HepG2 (cell line): Measurements from ENCODE around the gene TLE2. TPM values are rescaled to one million over a fixed set of nuclear protein-coding genes. Genes with fewer than 3 reads are reported as not detected.

Experiments used
- ATAC-seq: fragments of 200-7000 bp; cut with Tn5 transposase; 3 replicates; pipeline ENCODE4 v1.9.1; 2020; ENCODE audit warnings: mild to moderate bottlenecking, moderate library complexity
- BruUV-seq: library from RNA; stranded (reverse); fragments of 400-500 nt; replicated peaks from 2 replicates; lab custom pipeline; 2021; lab: Mats Ljungman, UMichigan
- CTCF ChIA-PET: fragments of 300-600 bp; formaldehyde crosslinking; extraction: SDS; loops from one replicate; lab custom pipeline; 2021; ENCODE audit warnings: low total read pairs, inconsistent platforms, low intra/inter-chr PET ratio; lab: Yijun Ruan, JAX
- POLR2A ChIA-PET: fragments of 350-600 bp; sonication (Branson Sonifier 250); formaldehyde crosslinking; loops from one replicate; lab custom pipeline; 2020; ENCODE audit warnings: antibody characterized with exemption, inconsistent platforms; lab: Yijun Ruan, JAX
- DNase-seq: peaks from one replicate; pipeline ENCODE4 v3.0.0-alpha.2; 2015; ENCODE audit warnings: low spot score
- FAIRE-seq: peaks from 3 replicates; lab custom pipeline; 2011; peaks lifted over from hg19 to GRCh38; lab: Jason Lieb, UNC
- H2AFZ ChIP-seq: one replicate; pipeline ENCODE4 v1.6.1; 2011; ENCODE audit warnings: low read length, inconsistent platforms
- H3K27ac ChIP-seq: fragments of 300-600 bp; 3 replicates; pipeline ENCODE4 v1.8.0; 2011; ENCODE audit warnings: mixed run types, mild to moderate bottlenecking, mixed read lengths, low read length, inconsistent platforms; ENCODE audit not compliant: insufficient read depth; ENCODE audit errors: extremely low read length
- H3K27me3 ChIP-seq, 2 experiments: fragments of 200-600 bp in 1 of 2; 2 replicates in 1 of 2; 3 replicates in 1 of 2; pipeline versions ENCODE4 v1.6.0 to v1.8.0; 2011; ENCODE audit warnings: low read length in 2 of 2, mild to moderate bottlenecking in 2 of 2, moderate library complexity in 2 of 2, inconsistent platforms in 1 of 2; ENCODE audit not compliant: insufficient read depth in 2 of 2, control insufficient read depth in 1 of 2
- H3K36me3 ChIP-seq, 2 experiments: fragments of 200-600 bp in 1 of 2; replicated peaks in 1 of 2; 2 replicates in 1 of 2; 3 replicates in 1 of 2; pipeline versions ENCODE4 v1.5.1 to v1.8.0; 2011; ENCODE audit warnings: low read length in 2 of 2, inconsistent platforms in 1 of 2; ENCODE audit not compliant: insufficient read depth in 2 of 2, control insufficient read depth in 1 of 2
- H3K4me1 ChIP-seq: 2 replicates; pipeline ENCODE4 v1.5.1; 2012; ENCODE audit warnings: low read length, inconsistent platforms; ENCODE audit not compliant: insufficient read depth
- H3K4me2 ChIP-seq: 2 replicates; pipeline ENCODE4 v1.6.0; 2011; ENCODE audit warnings: low read depth, low read length, inconsistent platforms
- H3K4me3 ChIP-seq, 3 experiments: fragments of 200-600 bp in 1 of 3; sonication (generic), shearing (Covaris generic) in 1 of 3; replicated peaks in 1 of 3; 2 replicates each; pipeline ENCODE4 v1.5.1; 2011 to 2016; ENCODE audit warnings: low read length in 3 of 3, inconsistent platforms in 2 of 3, low read depth in 2 of 3, mild to moderate bottlenecking in 2 of 3, control low read depth in 1 of 3, mixed read lengths in 1 of 3; ENCODE audit not compliant: insufficient read depth in 1 of 3
- H3K79me2 ChIP-seq: one replicate; pipeline ENCODE4 v1.6.1; 2011; ENCODE audit warnings: low read length, inconsistent platforms; ENCODE audit not compliant: insufficient read depth
- H3K9ac ChIP-seq: 2 replicates; pipeline ENCODE4 v1.6.0; 2011; ENCODE audit warnings: mild to moderate bottlenecking, low read depth, low read length, inconsistent platforms; ENCODE audit not compliant: insufficient read depth
- H3K9me3 ChIP-seq: 2 replicates; pipeline ENCODE4 v1.5.1; 2012; ENCODE audit warnings: mild to moderate bottlenecking, low read length
- H4K20me1 ChIP-seq: 2 replicates; pipeline ENCODE4 v1.6.0; 2011; ENCODE audit warnings: inconsistent platforms, mild to moderate bottlenecking, low read length, moderate library complexity; ENCODE audit not compliant: insufficient read depth
- CBX5 ChIP-seq: sonication (generic); formaldehyde crosslinking; IDR thresholded peaks from 2 replicates; pipeline ENCODE4 v1.4.0; 2020; ENCODE audit warnings: missing genetic modification reagents, borderline replicate concordance
- ISL2 ChIP-seq: sonication (generic); formaldehyde crosslinking; IDR thresholded peaks from 2 replicates; pipeline ENCODE4 v1.5.0; 2020; ENCODE audit warnings: missing genetic modification reagents
- KDM1A ChIP-seq: IDR thresholded peaks from 2 replicates; pipeline ENCODE4 v1.6.1; 2016; ENCODE audit warnings: missing compliant biosample characterization
- MEIS2 ChIP-seq: sonication (generic); formaldehyde crosslinking; IDR thresholded peaks from 2 replicates; pipeline ENCODE4 v1.9.0; 2021; ENCODE audit warnings: mild to moderate bottlenecking, missing genetic modification reagents
- MTA3 ChIP-seq: sonication (generic); formaldehyde crosslinking; IDR thresholded peaks from 2 replicates; pipeline ENCODE4 v1.4.0; 2020; ENCODE audit warnings: missing genetic modification reagents
- NR2F1 ChIP-seq, 2 experiments: fragments of 450-650 bp in 1 of 2; formaldehyde crosslinking in 1 of 2; IDR thresholded peaks; 2 replicates each; pipeline versions ENCODE4 v1.5.0 to v1.6.1; 2016 to 2020; ENCODE audit warnings: mild to moderate bottlenecking in 1 of 2, missing compliant biosample characterization in 1 of 2, missing genetic modification reagents in 1 of 2, moderate library complexity in 1 of 2
- PRDM4 ChIP-seq: sonication (generic); formaldehyde crosslinking; IDR thresholded peaks from 2 replicates; pipeline ENCODE4 v1.9.0; 2021; ENCODE audit warnings: missing genetic modification reagents, borderline replicate concordance
- RAD21 ChIP-seq: fragments of 450-650 bp; formaldehyde crosslinking; IDR thresholded peaks from 2 replicates; pipeline ENCODE4 v1.5.0; 2020; ENCODE audit warnings: mild to moderate bottlenecking
- ZBTB43 ChIP-seq: sonication (generic); formaldehyde crosslinking; conservative IDR thresholded peaks from 2 replicates; pipeline ENCODE4 v1.4.0; 2020; ENCODE audit warnings: missing genetic modification reagents
- ZFX ChIP-seq: sonication (generic); formaldehyde crosslinking; IDR thresholded peaks from 2 replicates; pipeline ENCODE4 v1.4.0; 2020; ENCODE audit warnings: mild to moderate bottlenecking, low read depth, missing genetic modification reagents, moderate library complexity
- ZKSCAN5 ChIP-seq: sonication (generic); formaldehyde crosslinking; IDR thresholded peaks from 2 replicates; pipeline ENCODE4 v1.5.1; 2020; ENCODE audit warnings: mild to moderate bottlenecking, missing genetic modification reagents
- ZNF687 ChIP-seq: sonication (generic); formaldehyde crosslinking; IDR thresholded peaks from 2 replicates; pipeline ENCODE4 v1.5.1; 2020; ENCODE audit warnings: mild to moderate bottlenecking, missing genetic modification reagents, moderate library complexity
- ZNF770 ChIP-seq: sonication (generic); formaldehyde crosslinking; IDR thresholded peaks from 2 replicates; pipeline ENCODE4 v1.5.0; 2020; ENCODE audit warnings: mild to moderate bottlenecking, missing genetic modification reagents
- ZSCAN22 ChIP-seq: sonication (generic); formaldehyde crosslinking; IDR thresholded peaks from 2 replicates; pipeline ENCODE4 v1.4.0; 2020; ENCODE audit warnings: mild to moderate bottlenecking, missing genetic modification reagents
- WGBS: methylation state at CpG from one replicate; pipeline ENCODE4 v1.1.6; 2017; ENCODE audit warnings: low lambda C conversion rate; 5-methylcytosine and 5-hydroxymethylcytosine counted together
- in situ Hi-C: cut with HindIII; loops from 2 replicates; pipeline ENCODE4 v1.10.0; 2017; ENCODE audit warnings: low pct_unique_long_range_greater_than_20kb; ENCODE audit not compliant: extremely low pct_ligation_motif_present
- intact Hi-C: fragments of 100-400 bp; cut with micrococcal nuclease; formaldehyde crosslinking; loops from one replicate; pipeline ENCODE4 v1.10.0; 2022; ENCODE audit not compliant: unreplicated experiment
- polyA plus RNA-seq, 8 experiments: library from polyadenylated mRNA; depleted of rRNA in 3 of 8; stranded (reverse) in 7 of 8; unstranded in 1 of 8; fragments of >200 nt; fragmentation: Illumina TruSeq in 4 of 8; extraction: Trizol in 4 of 8; gene quantifications; 2 replicates each; pipeline versions ENCODE4 v1.2.1 to v1.2.3, GENCODE V29; 2011 to 2016; ENCODE audit warnings: low read depth in 4 of 8, missing spikeins in 1 of 8, mixed read lengths in 1 of 8; ENCODE audit not compliant: insufficient read depth in 1 of 8
- total RNA-seq, 5 experiments: library from RNA; depleted of rRNA; stranded (reverse); fragments of >200 nt; fragmentation: Illumina TruSeq; extraction: Trizol; gene quantifications; 2 replicates each; pipeline ENCODE4 v1.2.3, GENCODE V29; 2016; ENCODE audit warnings: low read depth in 1 of 5

The TLE2 gene
- total and polyA plus RNA-seq, 2 of the 13 experiments (the other 11 are each of a cell fraction or from before 2014, with no cell fraction given), result 0.07 to 0.81 TPM

- no peaks in the 10 kb centered on the region for H3K9me3 ChIP-seq
- FAIRE-seq, result no peak
- CTCF ChIA-PET, result no interaction called here
- BruUV-seq, result no TSS peak
- no peaks in the 10 kb centered on the region for H3K79me2 ChIP-seq
- H4K20me1 ChIP-seq, result no peaks in the 10 kb centered on the region
- peak overlapping the region; percentile 23 for H2AFZ ChIP-seq
- peak overlapping the region; percentile 37; the same call in 1 of the 2 replicates for H3K9ac ChIP-seq
- POLR2A ChIA-PET, result interaction anchor here (0.9 to 2.7 kb wide), 3 partner anchors 27 to 58 kb away, joined by 4 to 10 read pairs (median 9); no protein-coding TSS in a partner anchor
- in situ Hi-C loops, result no loop called here
- peak overlapping the region; percentile 93 for H3K4me2 ChIP-seq
- intact Hi-C loops, result loop anchor here (1.0 to 5.0 kb wide), 2 partner anchors 58 to 115 kb away; partner anchors contain the start of gene GNA11
- H3K27ac ChIP-seq, result peak overlapping the region; percentile 40
- no peaks in the 10 kb centered on the region for H3K36me3 ChIP-seq
- peak overlapping the region; percentile 62 to 78 (median 69) for H3K4me3 ChIP-seq
- peaks cover 55% of the 10 kb centered on the region for H3K4me1 ChIP-seq
- WGBS, result 0% methylated on average over 4 of the region's 10 CpGs
- peak; percentile 60 for ATAC-seq
- no peak for DNase-seq
- H3K27me3 ChIP-seq, result peaks cover 0 to 29% of the 10 kb centered on the region in 2 experiments; a peak in 4 of 5 replicates
- no peak for TF ChIP-seq MTA3 (CRISPR knock-in tag)
- TF ChIP-seq ZNF770 (CRISPR knock-in tag), result no peak
- 0 out of 2 replicates have a peak, but pooled peaks have one; percentile 25 for TF ChIP-seq CBX5 (CRISPR knock-in tag)
- TF ChIP-seq ZBTB43 (CRISPR knock-in tag), result no peak; the same call in 1 of the 2 replicates
- TF ChIP-seq PRDM4 (CRISPR knock-in tag), result no peak
- no peak for TF ChIP-seq ZKSCAN5 (CRISPR knock-in tag)
- peak; percentile 48; the same call in 1 of the 2 replicates for TF ChIP-seq ZFX (CRISPR knock-in tag)
- TF ChIP-seq MEIS2 (CRISPR knock-in tag), result no peak
- 0 out of 4 replicates have a peak, but pooled peaks of 1 of the 2 experiments have one; percentile 5 for TF ChIP-seq NR2F1 (CRISPR knock-in tag; IDR thresholded peaks at IDR 0.05)
- TF ChIP-seq KDM1A (CRISPR knock-in tag), result no peak
- TF ChIP-seq ZNF687 (CRISPR knock-in tag), result peak; percentile 5; the same call in 1 of the 2 replicates
- TF ChIP-seq ZSCAN22 (CRISPR knock-in tag), result 0 out of 2 replicates have a peak, but pooled peaks have one; percentile 8
- TF ChIP-seq RAD21 (CRISPR knock-in tag), result no peak
- no peak for TF ChIP-seq ISL2 (CRISPR knock-in tag)
These were observed 51.3 kb downstream of the TLE2 start for GRCh38 chr19:2977746-2978138.
